HG02840 (cell line): ENCODE data around the gene CDC123.
"Not testable (repeated sequence)": the region's sequence is repeated elsewhere in the genome, so short reads cannot be mapped to it uniquely, and the experiment has no call there.

ENCODE experiments used
- ATAC-seq: cut with Tn5 transposase; IDR thresholded peaks from one replicate; pipeline ENCODE4 v1.9.1; 2021; ENCODE audit warnings: mild to moderate bottlenecking, moderate library complexity, moderate number of reproducible peaks; ENCODE audit not compliant: unreplicated experiment, low FRiP score

Gene CDC123

DNA sequence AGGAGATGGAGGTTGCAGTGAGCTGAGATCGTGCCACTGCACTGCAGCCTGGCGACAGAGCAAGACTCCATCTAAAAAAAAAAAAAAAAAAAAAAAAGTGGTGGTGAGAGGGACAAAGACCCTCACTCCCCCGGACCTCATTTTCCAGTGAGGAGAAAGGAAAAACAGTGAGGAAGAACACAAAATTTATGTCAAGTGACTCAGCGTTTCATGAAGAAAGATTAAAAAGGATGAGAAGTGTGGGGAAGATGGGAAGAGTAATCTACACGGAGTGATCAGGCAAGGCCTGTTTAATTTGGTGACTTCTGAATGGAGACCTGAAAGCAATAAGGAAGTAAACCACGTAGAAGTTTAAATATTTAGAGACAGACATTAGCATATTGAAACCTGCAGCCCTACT, 7.3 kb upstream of the CDC123 start:
- ATAC-seq = no peak

- no peak for ATAC-seq
These were observed 6.6 kb upstream of the CDC123 start for GRCh38 chr10:12189426-12189825.

- ATAC-seq = no peak
These were observed 4.3 kb upstream of the CDC123 start for GRCh38 chr10:12191715-12192114.

GRCh38 chr10:12193193-12193592, 2.8 kb upstream of the CDC123 start:
- no peak for ATAC-seq

GRCh38 chr10:12194752-12195271, 1.2 kb upstream of the CDC123 start:
- no peak for ATAC-seq

GRCh38 chr10:12195281-12195602, 746 bp upstream of the CDC123 start:
- ATAC-seq = no peak

DNA sequence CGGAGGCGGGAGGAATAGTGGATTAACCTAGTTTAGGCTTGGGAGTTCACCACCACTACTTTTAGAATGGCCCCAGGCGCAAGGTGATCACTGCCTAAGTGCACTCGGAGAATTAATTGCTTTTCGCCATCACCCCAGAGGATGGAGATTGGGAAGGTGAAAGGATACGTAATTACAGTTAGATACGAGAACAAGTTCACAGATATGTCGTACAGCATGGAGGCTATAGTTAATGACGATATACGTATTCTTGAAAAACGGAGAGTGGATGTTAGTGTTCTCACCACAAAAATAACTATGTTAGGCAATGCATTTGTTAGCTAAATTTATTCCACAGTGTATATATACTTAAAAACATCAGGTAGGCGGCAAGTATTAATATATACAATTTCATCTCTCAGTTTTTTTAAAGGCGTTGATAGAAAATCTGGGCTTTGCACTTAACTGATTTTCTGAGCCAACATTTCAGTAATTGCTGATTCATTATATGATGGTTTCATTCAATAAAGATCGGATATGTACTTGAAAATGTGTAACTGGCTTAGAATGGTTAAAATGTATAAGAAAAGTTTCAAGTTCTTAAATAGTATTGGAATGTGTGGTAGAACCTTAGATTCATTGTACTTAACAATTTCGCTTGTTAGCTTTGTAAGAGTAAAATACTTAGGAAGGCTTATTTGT, 683 bp downstream of the CDC123 start:
- ATAC-seq = no peak

GRCh38 chr10:12198156-12198555, 2.2 kb downstream of the CDC123 start:
- no peak for ATAC-seq

DNA sequence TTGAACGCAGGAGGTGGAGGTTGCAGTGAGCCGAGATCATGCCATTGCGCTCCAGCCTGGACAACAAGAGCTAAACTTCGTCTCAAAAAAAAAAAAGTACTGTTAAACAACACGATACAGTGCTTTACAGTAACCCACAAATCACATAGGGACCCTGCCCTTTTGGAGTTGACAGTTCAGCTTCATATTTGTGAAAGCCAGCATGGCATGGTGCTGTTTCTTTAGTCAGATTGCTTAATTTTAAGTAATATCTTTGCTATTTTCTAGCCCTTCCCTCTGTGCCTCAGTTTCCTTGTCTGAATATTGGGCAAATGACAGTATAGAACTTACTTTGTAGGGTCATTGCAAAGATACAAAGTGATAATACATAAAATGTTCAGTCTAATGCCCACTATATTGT, 4.9 kb downstream of the CDC123 start:
- ATAC-seq = no peak

DNA sequence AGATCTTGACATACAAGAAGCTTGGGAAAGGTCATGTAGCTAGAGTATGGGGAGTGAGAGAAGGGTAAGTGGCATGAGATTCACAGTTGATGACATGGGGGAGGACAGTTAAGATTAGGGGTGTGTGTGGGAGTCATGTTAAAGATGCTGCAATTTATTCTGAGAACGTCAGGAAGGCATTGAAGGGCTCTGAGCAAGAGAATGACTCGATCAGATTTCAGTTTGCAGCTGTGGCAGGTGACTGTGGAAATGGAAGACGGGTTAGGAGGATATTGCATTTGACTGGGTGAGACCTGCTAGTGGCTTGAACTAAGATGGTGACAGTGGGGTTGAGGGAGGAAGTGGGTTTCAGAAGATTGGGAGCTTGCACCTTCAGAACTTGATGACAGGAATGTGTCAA, 5.6 kb downstream of the CDC123 start:
- ATAC-seq = no peak

DNA sequence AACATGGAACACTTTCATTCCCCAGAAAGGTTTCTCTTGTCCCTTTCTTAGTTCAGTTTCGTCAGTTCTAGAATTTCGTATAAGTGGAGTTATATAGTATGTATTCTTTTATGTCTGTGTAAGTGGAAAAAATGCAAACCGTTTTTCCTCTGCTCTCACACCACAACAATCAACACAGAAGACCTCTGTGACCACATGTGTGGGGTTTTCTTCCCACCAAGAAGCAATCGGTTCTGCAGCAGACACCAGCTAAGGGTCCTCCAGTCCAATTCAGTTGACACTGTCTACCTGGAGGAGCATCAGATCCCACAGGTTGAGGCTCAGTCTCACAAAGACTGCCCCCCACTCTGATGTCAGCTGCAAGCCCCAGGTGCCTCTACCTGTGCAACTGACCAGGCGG, 6.2 kb downstream of the CDC123 start:
- ATAC-seq = no peak

- no peak for ATAC-seq
These were observed 9.1 kb downstream of the CDC123 start for GRCh38 chr10:12205082-12205481.

GRCh38 chr10:12207114-12207513, 11.1 kb downstream of the CDC123 start:
- no peak for ATAC-seq

GRCh38 chr10:12208460-12208859, 12.5 kb downstream of the CDC123 start:
- no peak for ATAC-seq

DNA sequence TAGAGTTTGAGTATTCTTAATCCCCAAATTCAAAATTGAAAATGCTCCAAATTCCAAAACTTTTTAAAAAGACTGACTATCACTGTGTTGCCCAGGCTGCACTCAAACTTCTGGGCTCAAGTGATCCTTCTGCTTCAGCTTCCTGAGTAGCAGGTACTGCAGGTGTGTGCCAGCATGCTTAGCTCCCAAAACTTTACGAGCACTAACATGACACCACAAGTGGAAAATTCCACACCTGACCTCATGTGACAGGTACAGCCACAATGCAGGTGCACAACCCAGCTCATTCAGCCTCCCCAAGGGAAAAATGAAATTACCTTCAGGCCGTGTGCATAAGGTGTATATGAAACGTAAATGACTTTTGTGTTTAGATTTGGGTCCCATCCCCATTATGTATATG, 16.5 kb downstream of the CDC123 start:
- ATAC-seq = no peak

DNA sequence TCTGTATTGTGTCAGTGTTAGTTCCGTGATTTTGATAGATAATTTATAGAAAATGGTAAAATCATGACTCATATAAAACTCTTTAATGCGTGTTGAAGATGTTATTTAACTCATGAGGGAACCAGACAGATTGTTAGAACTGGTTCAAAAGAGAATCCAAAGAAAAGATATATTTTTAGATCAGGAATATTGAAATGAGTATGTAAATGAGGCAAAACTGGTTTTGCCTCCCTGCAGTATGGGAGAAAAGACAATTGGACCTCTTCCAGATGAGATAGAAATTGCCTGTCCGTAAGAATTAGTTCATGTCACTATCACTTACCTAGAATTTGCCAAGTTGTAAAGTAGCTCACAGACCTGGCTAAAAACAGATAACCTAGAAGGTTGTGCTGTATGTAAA, 17.6 kb downstream of the CDC123 start:
- ATAC-seq = no peak

GRCh38 chr10:12214093-12214492, 18.1 kb downstream of the CDC123 start:
- ATAC-seq = no peak

GRCh38 chr10:12214763-12215218, 18.8 kb downstream of the CDC123 start:
- ATAC-seq = no peak

DNA sequence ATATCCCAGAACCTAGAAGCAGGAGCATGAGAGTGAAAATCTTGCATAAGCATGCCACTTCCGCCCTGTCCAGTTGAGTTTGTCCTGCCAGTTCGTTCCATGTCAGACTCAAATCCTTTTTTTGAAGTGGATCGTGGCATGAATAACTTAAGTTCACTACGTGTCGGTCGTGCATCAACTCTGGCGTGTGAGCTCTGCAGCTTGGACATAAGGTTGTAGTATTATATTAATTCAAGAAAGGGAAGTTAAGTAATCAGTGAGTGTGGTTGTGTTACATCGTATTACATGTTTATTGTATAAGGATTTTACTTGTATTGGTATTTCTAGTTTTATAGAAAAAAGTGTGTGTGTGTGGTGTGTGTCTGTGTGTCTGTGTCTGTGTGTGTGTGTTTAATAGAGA, 23.0 kb downstream of the CDC123 start:
- no peak for ATAC-seq

DNA sequence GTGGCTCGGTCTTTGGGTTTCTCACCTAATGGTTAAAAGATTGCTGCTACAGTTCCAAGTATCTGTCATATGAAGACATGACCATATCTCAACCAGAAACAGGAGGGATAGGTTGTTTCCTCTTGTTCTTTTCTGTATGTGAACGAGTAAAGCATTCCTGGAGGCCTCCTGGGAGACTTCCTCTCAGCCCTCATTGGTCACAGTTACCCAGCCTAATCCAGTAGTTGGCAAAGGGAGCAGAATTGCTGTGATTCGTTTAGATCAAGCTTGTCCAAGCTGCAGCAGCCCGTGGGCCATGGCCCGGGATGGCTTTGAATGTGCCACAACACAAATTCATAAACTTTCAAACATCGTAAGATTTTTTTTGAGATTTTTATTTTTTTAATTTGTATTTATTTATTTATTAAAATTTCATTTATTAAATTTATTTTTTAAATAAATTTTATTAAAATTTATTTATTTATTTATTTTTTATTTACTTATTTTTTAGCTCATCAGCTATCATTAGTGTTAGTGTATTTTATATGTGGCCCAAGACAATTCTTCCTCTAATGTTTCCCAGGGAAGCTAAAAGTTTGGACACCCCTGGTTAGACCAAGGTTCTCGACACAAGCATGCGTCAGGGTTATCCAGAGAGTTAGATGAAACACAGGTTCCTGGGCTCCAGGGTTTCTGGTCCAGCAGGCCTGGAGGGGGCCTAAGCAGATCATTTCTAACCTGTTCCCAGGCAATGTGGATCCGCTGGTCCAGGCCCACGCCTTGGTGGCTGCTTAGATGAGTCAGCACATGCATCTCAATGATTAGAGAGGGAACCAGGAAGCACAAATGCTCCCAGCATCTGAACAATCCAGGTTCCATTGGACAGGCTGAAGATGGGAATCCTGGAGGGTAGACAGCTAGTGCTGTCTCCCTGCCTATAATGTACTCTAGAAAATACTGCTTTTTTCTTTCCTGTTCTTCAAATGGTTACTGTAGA, 25.6 kb downstream of the CDC123 start:
- no peak for ATAC-seq

DNA sequence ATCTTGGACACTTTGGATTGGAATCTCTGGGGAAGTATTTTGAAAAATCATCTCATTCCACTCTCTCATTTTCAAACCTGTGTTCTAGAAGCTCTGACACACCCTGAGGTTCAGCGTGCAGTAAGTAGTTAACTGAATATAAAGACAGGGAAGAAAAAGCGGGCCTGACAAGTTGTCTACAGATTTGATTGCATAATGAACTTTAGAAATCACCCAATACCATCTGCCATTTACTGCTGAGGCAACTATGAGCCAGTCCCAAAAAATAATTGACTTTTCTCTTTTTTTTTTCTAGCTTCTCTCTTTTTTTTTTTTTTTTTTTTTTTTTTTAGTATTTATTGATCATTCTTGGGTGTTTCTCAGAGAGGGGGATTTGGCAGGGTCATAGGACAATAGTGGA, 29.5 kb downstream of the CDC123 start:
- no peak for ATAC-seq

DNA sequence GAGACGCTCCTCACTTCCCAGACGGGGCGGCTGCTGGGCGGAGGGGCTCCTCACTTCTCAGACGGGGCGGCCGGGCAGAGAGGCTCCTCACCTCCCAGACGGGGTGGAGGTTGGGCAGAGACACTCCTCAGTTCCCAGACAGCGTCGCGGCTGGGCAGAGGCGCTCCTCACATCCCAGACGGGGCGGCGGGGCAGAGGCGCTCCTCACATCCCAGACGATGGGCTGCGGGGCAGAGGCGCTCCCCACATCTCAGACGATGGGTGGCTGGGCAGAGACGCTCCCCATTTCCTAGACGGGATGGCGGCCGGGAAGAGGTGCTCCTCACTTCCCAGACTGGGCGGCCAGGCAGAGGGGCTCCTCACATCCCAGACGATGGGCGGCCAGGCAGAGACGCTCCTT, 30.4 kb downstream of the CDC123 start:
- ATAC-seq = not testable (repeated sequence)
